GM23248 (cell line): ENCODE data around the gene NKX1-2. TPM values are rescaled to one million over a fixed set of nuclear protein-coding genes. Genes with fewer than 3 reads are reported as not detected.
"Not testable (repeated sequence)": the region's sequence is repeated elsewhere in the genome, so short reads cannot be mapped to it uniquely, and the experiment has no call there.

ENCODE experiments used
- DNase-seq: peaks from one replicate; pipeline ENCODE4 v3.0.0-alpha.2; 2015
- H2AFZ ChIP-seq: fragments of 200-600 bp; sonication (generic); 2 replicates; pipeline ENCODE4 v1.6.1; 2016; ENCODE audit warnings: antibody characterized with exemption
- H3F3A ChIP-seq: fragments of 200-600 bp; sonication (generic); 2 replicates; pipeline ENCODE4 v1.6.1; 2016; ENCODE audit warnings: mild to moderate bottlenecking, antibody characterized with exemption, mixed run types; ENCODE audit not compliant: insufficient read depth
- H3K27ac ChIP-seq: fragments of 200-600 bp; sonication (generic); 2 replicates; pipeline ENCODE4 v1.5.1; 2016; ENCODE audit warnings: mild to moderate bottlenecking
- H3K27me3 ChIP-seq: fragments of 200-600 bp; sonication (generic); replicated peaks from 2 replicates; pipeline ENCODE4 v1.6.1; 2016; ENCODE audit warnings: mild to moderate bottlenecking; ENCODE audit not compliant: insufficient read depth
- H3K36me3 ChIP-seq: fragments of 200-600 bp; sonication (generic); 2 replicates; pipeline ENCODE4 v1.6.1; 2016; ENCODE audit warnings: low read depth, mild to moderate bottlenecking
- H3K4me1 ChIP-seq: fragments of 200-600 bp; sonication (generic); 2 replicates; pipeline ENCODE4 v1.6.1; 2016; ENCODE audit warnings: mild to moderate bottlenecking; ENCODE audit not compliant: insufficient read depth
- H3K4me2 ChIP-seq: fragments of 200-600 bp; sonication (generic); one replicate; pipeline ENCODE4 v1.6.1; 2016; ENCODE audit warnings: mild to moderate bottlenecking; ENCODE audit not compliant: unreplicated experiment
- H3K4me3 ChIP-seq: fragments of 200-600 bp; sonication (generic); 2 replicates; pipeline ENCODE4 v1.5.1; 2016; ENCODE audit warnings: mild to moderate bottlenecking
- H3K79me2 ChIP-seq: fragments of 200-600 bp; sonication (generic); 2 replicates; pipeline ENCODE4 v1.6.1; 2016; ENCODE audit warnings: mild to moderate bottlenecking; ENCODE audit not compliant: insufficient read depth
- H3K9ac ChIP-seq: fragments of 200-600 bp; sonication (generic); 2 replicates; pipeline ENCODE4 v1.6.1; 2016; ENCODE audit warnings: mild to moderate bottlenecking
- H3K9me2 ChIP-seq: fragments of 200-600 bp; sonication (generic); 2 replicates; pipeline ENCODE4 v1.6.1; 2016; ENCODE audit warnings: mixed run types, mild to moderate bottlenecking, moderate library complexity; ENCODE audit not compliant: insufficient read depth
- H3K9me3 ChIP-seq: fragments of 200-600 bp; sonication (generic); one replicate; pipeline ENCODE4 v1.6.1; 2017; ENCODE audit warnings: low read depth
- H4K20me1 ChIP-seq: fragments of 200-600 bp; sonication (generic); 2 replicates; pipeline ENCODE4 v1.6.0; 2016; ENCODE audit not compliant: insufficient read depth
- EZH2 ChIP-seq: fragments of 200-600 bp; sonication (generic); IDR thresholded peaks from 2 replicates; pipeline ENCODE4 v1.6.1; 2018; ENCODE audit warnings: antibody characterized with exemption, mild to moderate bottlenecking; ENCODE audit not compliant: insufficient read depth, poor library complexity, severe bottlenecking
- EZH2phosphoT487 ChIP-seq: fragments of 200-600 bp; sonication (generic); IDR thresholded peaks from 2 replicates; pipeline ENCODE4 v1.6.1; 2018; ENCODE audit warnings: antibody characterized with exemption, moderate library complexity, mild to moderate bottlenecking, low read depth; ENCODE audit not compliant: insufficient read depth
- WGBS, 2 experiments: methylation state at CpG; one replicate each; pipeline ENCODE4 v1.1.6; 2015 to 2017; ENCODE audit warnings: low lambda C conversion rate in 2 of 2, low coverage in 1 of 2; ENCODE audit errors: missing lambda C conversion rate in 2 of 2; 5-methylcytosine and 5-hydroxymethylcytosine counted together
- in situ Hi-C: fragments of 300-500 bp; cut with MboI; formaldehyde crosslinking; loops from 2 replicates; pipeline ENCODE4 v1.15.0; 2020
- polyA plus RNA-seq: library from polyadenylated mRNA; unstranded; fragments of >200 nt; fragmentation: Nextera tagmentation; extraction: Ambion mirVana; gene quantifications from 2 replicates; pipeline ENCODE4 v1.2.1, GENCODE V29; 2016
- total RNA-seq: library from RNA; depleted of rRNA; stranded (reverse); fragments of >200 nt; shearing (Covaris generic); gene quantifications from 2 replicates; pipeline ENCODE4 v1.2.3, GENCODE V29; 2014

NKX1-2 gene
- total and polyA plus RNA-seq, 2 experiments from 2014 or later: not detected

GRCh38 chr10:124436191-124436638, 13.6 kb downstream of the NKX1-2 start:
- Histone ChIP-seq H3K4me3 (no peak overlapping the region), H3K9me3 (no peaks in the 10 kb centered on the region), H3K4me2 (no peak overlapping the region), H2AFZ (no peak overlapping the region), H3K36me3 (no peaks in the 10 kb centered on the region), H3K9me2 (no peaks in the 10 kb centered on the region), H3K4me1 (no peaks in the 10 kb centered on the region), H3K27ac (no peak overlapping the region), H3F3A (no peaks in the 10 kb centered on the region), H3K79me2 (no peaks in the 10 kb centered on the region), H4K20me1 (no peaks in the 10 kb centered on the region), H3K27me3 (peaks cover 6% of the 10 kb centered on the region; the same call in 1 of the 2 replicates), H3K9ac (no peak overlapping the region)
- in situ Hi-C loops: no loop called here
- no peak for TF ChIP-seq EZH2
- TF ChIP-seq EZH2phosphoT487: no peak
- no peak for DNase-seq
- WGBS, 2 experiments: 73 to 80% methylated on average over 8 of the region's 8 CpGs

DNA sequence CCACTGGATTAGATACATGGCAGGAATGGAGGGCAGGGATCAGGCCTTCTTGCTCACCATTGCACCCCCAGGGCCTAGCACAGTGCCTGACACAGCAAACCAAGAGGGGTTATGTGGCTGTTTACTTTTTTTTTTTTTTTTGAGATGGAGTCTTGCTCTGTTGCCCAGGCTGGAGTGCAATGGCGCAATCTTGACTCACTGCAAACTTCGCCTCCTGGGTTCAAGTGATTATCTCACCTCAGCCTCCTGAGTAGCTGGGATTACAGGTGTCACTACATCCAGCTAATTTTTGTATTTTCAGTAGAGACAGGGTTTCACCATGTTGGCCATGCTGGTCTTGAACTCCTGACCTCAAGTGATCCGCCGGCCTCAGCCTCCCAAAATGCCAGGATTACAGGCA, 14.2 kb downstream of the NKX1-2 start:
- H3K9ac ChIP-seq, in situ Hi-C loops, H3K9me3 ChIP-seq, H3F3A ChIP-seq, DNase-seq, H3K4me2 ChIP-seq, H3K4me1 ChIP-seq, H2AFZ ChIP-seq, H3K79me2 ChIP-seq, H3K9me2 ChIP-seq, H3K36me3 ChIP-seq, H3K4me3 ChIP-seq, H3K27ac ChIP-seq, H4K20me1 ChIP-seq: not testable (repeated sequence)
- H3K27me3 ChIP-seq: peaks cover 12% of the 10 kb centered on the region
- WGBS, 2 experiments: 94 to 97% methylated on average over 4 of the region's 4 CpGs

DNA sequence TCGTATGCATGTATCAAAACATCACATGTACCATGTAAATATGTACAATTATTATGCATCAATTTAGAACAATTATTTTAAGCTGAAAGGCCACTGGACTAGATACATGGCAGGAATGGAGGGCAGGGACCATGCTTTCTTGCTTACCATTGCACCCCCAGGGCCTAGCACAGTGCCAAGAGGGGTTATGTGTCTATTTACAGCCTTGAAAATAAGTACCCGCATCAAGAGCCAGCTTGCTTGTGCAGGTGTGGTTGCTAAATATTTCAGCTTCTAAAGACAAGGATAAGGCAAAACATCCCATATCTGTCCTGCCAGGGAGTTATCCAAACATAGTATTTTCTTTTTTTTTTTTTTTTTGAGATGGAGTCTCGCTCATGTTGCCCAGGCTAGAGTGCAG, 16.4 kb downstream of the NKX1-2 start:
- in situ Hi-C loops: no loop called here

DNA sequence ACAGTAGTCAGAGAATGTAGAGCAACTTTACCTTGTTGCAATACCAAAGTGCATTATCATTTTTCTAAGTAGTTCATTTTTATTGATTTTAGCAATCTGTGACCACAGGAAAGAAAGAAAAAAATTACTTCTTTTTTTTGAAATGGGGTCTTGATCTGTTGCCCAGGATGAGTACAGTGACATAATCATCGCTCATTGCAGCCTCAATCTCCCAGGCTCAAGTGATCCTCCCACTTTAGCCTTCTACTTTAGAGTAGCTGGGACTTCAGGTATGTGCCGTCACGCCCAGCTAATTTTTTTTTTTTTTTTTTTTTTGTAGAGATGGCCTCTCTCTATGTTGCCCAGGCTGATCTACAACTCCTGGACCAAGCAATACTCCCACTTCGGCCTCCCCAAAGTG, 19.8 kb downstream of the NKX1-2 start:
- no peaks in the 10 kb centered on the region for H3K9me3 ChIP-seq
- no peak overlapping the region for H2AFZ ChIP-seq
- WGBS, 2 experiments: 54 to 56% methylated on average over 4 of the region's 4 CpGs
- H3F3A ChIP-seq: no peaks in the 10 kb centered on the region
- H3K9ac ChIP-seq: no peak overlapping the region
- no peaks in the 10 kb centered on the region for H3K79me2 ChIP-seq
- H3K27me3 ChIP-seq: peaks cover 39% of the 10 kb centered on the region
- in situ Hi-C loops: no loop called here
- no peaks in the 10 kb centered on the region for H3K9me2 ChIP-seq
- no peaks in the 10 kb centered on the region for H3K4me1 ChIP-seq
- no peak overlapping the region for H3K4me2 ChIP-seq
- no peaks in the 10 kb centered on the region for H4K20me1 ChIP-seq
- no peak overlapping the region for H3K27ac ChIP-seq
- no peak for TF ChIP-seq EZH2
- no peak for TF ChIP-seq EZH2phosphoT487
- no peak overlapping the region for H3K4me3 ChIP-seq
- no peaks in the 10 kb centered on the region for H3K36me3 ChIP-seq
- DNase-seq: no peak

More for the DNA sequence above, 16.4 kb downstream of the NKX1-2 start:
- Histone ChIP-seq H3K9ac (no peak overlapping the region), H4K20me1 (no peaks in the 10 kb centered on the region), H3K36me3 (no peaks in the 10 kb centered on the region), H3K4me2 (no peak overlapping the region), H3K79me2 (no peaks in the 10 kb centered on the region), H3F3A (no peaks in the 10 kb centered on the region), H3K27me3 (peaks cover 18% of the 10 kb centered on the region), H3K4me1 (no peaks in the 10 kb centered on the region), H2AFZ (no peak overlapping the region), H3K27ac (no peak overlapping the region), H3K9me3 (no peaks in the 10 kb centered on the region), H3K9me2 (no peaks in the 10 kb centered on the region), H3K4me3 (no peak overlapping the region)
- 45 to 54% methylated on average over 3 of the region's 3 CpGs for WGBS, 2 experiments
- TF ChIP-seq EZH2phosphoT487: no peak
- no peak for TF ChIP-seq EZH2
- DNase-seq: no peak

GRCh38 chr10:124429576-124429975, 20.3 kb downstream of the NKX1-2 start:
- Histone ChIP-seq H3K36me3 (no peaks in the 10 kb centered on the region), H3K9me3 (no peaks in the 10 kb centered on the region), H3K4me1 (no peaks in the 10 kb centered on the region), H3K4me2 (no peak overlapping the region), H4K20me1 (no peaks in the 10 kb centered on the region), H3K9ac (no peak overlapping the region), H3K27ac (no peak overlapping the region), H3K27me3 (peaks cover 41% of the 10 kb centered on the region), H3K4me3 (no peak overlapping the region), H2AFZ (no peak overlapping the region), H3K79me2 (no peaks in the 10 kb centered on the region), H3K9me2 (no peaks in the 10 kb centered on the region), H3F3A (no peaks in the 10 kb centered on the region)
- in situ Hi-C loops: no loop called here
- 54 to 56% methylated on average over 5 of the region's 5 CpGs for WGBS, 2 experiments
- no peak for TF ChIP-seq EZH2
- TF ChIP-seq EZH2phosphoT487: no peak
- no peak for DNase-seq
